Activated naive CD8-positive, alpha-beta T cell treated with anti-CD3 and anti-CD28 coated beads, Interleukin-2, amount 10 ng/mL, durations not matched to agents 7 days and 5 days (primary cell): ENCODE results near the gene HCRTR1. TPM values are rescaled to one million over a fixed set of nuclear protein-coding genes. Genes with fewer than 3 reads are reported as not detected.

Experiments
- ATAC-seq: fragments of 150-1000 bp; cut with Tn5 transposase; one replicate; pipeline ENCODE4 v1.10.0; 2021; ENCODE audit warnings: low read depth, moderate library complexity
- POLR2A ChIA-PET: fragments of 350-600 bp; sonication (Branson Sonifier 250); formaldehyde crosslinking; loops from one replicate; lab custom pipeline; 2021; ENCODE audit warnings: antibody characterized with exemption; lab: Charles Lee
- DNase-seq: peaks from one replicate; pipeline ENCODE4 v3.0.0; 2021
- H3K27ac Mint-ChIP-seq: one replicate; pipeline ENCODE4 v1.8.0; 2022; ENCODE audit warnings: mild to moderate bottlenecking, mixed read lengths
- H3K27me3 Mint-ChIP-seq: one replicate; pipeline ENCODE4 v1.8.0; 2022; ENCODE audit warnings: mild to moderate bottlenecking, moderate library complexity, mixed read lengths
- H3K36me3 Mint-ChIP-seq: one replicate; pipeline ENCODE4 v1.8.0; 2021; ENCODE audit warnings: mild to moderate bottlenecking, mixed read lengths
- H3K4me1 Mint-ChIP-seq: one replicate; pipeline ENCODE4 v1.8.0; 2021; ENCODE audit warnings: mixed read lengths
- H3K4me3 Mint-ChIP-seq: one replicate; pipeline ENCODE4 v1.8.0; 2022; ENCODE audit warnings: mild to moderate bottlenecking, moderate library complexity, mixed read lengths
- H3K9me3 Mint-ChIP-seq: one replicate; pipeline ENCODE4 v1.8.0; 2021; ENCODE audit warnings: mixed read lengths
- total RNA-seq, 2 experiments: library from RNA; stranded (reverse); gene quantifications; one replicate each; pipeline ENCODE4 v1.2.3, GENCODE V29; 2021

The HCRTR1 gene
- total RNA-seq, 2 experiments from 2014 or later, result not detected

DNA sequence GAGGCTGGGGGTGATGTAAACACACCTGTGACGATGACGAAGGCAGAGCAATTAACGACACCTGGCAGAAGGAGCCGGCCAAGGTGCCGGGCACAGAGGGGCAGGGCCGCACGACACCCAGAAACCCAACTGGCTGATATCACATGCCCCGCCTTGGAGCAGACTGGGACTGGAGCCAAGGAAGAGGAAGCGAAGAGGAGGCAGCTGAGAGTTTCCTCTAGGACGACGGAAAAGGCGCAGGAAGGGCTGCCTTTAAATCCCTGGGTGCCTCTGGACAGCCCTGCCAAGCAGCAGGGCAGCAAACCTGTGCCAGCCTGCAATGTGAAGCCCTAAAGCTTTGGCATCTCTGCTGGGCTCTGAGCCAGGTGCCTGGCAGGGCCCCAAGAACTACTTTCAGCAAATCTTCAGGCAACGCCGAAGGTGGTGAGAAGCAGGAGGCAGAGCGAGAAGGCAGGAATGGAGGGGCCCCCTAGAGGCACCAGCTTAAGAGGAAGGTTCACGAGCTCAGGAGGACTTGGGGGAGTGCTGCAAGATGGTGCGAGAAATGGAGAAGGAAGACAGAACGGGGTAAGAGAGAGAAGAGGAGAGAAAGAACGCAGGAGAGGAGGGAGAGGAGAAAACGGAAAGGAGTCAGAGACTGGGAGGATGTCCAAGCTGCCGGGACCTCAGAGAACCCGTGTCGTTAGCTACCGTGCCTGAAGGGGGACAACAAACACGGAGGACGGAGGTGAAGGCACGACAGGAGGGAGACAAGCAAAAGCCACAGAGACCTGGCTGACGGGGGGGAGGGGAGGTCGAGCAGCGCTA, 52.5 kb downstream of the HCRTR1 start:
- Mint-ChIP-seq H3K36me3 (no peaks in the 10 kb centered on the region), H3K4me1 (peaks cover 9% of the 10 kb centered on the region), H3K9me3 (no peaks in the 10 kb centered on the region), H3K27ac (peak overlapping the region; percentile 1), H3K27me3 (peaks cover 26% of the 10 kb centered on the region), H3K4me3 (peak overlapping the region; percentile 63)
- DNase-seq (no peak), ATAC-seq (peak; percentile 57)
- POLR2A ChIA-PET, result interaction anchor here (0.6 kb wide), 1 partner anchor 296 kb away, joined by 3 read pairs; no protein-coding TSS in a partner anchor

DNA sequence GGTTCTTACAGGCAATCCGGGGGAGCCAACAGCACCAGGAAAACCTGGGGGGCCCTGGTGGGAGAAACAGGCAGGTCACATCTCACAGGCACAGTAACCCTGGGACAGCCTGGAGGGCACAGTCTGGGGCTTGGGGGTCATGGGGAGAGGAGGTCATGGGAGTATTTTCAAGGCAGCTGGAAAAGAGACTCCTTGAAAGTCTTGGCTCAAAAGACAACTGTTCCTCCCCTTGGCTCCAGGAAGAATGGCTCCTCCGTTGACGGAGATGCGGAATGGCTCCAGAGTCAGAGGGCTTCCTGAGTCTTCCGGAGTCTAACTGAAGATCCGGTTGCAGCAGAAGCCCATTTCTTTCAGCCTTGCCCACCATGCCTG, 53.1 kb downstream of the HCRTR1 start:
- peak overlapping the region; percentile 63 for H3K4me3 Mint-ChIP-seq
- DNase-seq (no peak), ATAC-seq (no peak)
- H3K27me3 Mint-ChIP-seq, result peaks cover 26% of the 10 kb centered on the region
- POLR2A ChIA-PET, result interaction anchor here (0.6 kb wide), 1 partner anchor 295 kb away, joined by 3 read pairs; no protein-coding TSS in a partner anchor
- H3K4me1 Mint-ChIP-seq, result peaks cover 9% of the 10 kb centered on the region
- no peaks in the 10 kb centered on the region for H3K9me3 Mint-ChIP-seq
- no peak overlapping the region for H3K27ac Mint-ChIP-seq
- no peaks in the 10 kb centered on the region for H3K36me3 Mint-ChIP-seq

DNA sequence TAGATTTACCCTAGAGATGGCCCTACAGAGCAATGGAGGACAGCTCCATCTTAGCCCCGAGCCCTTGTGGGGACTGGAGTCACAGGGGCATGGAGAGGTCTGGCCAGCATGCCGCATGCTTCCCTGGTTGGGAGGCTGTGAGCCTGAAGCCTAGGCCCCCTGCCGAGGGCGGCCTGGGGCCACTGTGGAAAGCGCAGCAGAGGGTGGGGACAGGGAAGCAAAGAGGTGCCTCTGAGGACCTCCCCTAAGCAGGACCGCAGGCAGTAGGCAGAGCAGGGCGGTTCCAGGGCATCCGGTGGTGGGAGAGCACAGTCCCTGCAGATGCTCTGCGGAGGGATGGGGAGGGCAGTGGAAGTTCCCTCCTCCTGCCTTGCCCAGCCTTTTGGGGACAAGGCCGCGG, 53.7 kb downstream of the HCRTR1 start:
- POLR2A ChIA-PET, result no interaction called here
- H3K27me3 Mint-ChIP-seq, result peaks cover 26% of the 10 kb centered on the region
- no peak overlapping the region for H3K27ac Mint-ChIP-seq
- H3K4me1 Mint-ChIP-seq, result peaks cover 9% of the 10 kb centered on the region
- H3K9me3 Mint-ChIP-seq, result no peaks in the 10 kb centered on the region
- H3K4me3 Mint-ChIP-seq, result no peak overlapping the region
- DNase-seq, result no peak
- no peak for ATAC-seq
- no peaks in the 10 kb centered on the region for H3K36me3 Mint-ChIP-seq

DNA sequence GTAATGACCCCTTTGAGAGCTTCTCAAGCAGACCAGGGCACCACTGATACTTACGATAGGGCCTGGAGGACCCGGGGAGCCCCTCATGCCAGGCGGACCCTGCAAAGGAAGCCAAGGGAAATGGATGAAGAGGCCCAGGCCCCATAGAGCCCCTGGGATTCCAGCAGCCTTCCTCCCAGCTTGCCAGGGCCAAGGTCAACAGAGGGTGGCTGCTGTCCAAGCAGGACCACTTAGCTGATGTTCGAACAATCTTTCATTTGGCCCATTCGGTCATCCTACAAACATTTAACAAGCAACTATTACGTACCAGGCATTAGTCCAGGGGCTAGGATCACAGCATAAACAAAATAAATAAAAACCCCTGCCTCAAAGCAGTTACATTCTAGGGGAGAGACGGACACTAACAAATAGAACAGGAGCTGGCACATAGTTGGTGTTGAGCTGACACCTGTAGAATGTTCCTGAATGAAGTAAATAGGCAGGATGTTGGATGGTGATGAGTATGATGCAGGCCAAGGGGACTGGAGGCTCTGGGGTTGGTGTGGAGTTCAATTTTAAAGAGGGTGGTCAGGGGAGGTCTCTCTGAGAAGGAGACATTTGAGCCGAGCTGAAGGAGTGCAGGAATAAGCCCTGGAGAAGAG, 54.2 kb downstream of the HCRTR1 start:
- Mint-ChIP-seq H3K27me3 (peaks cover 26% of the 10 kb centered on the region), H3K4me1 (peaks cover 9% of the 10 kb centered on the region), H3K9me3 (no peaks in the 10 kb centered on the region), H3K36me3 (no peaks in the 10 kb centered on the region), H3K4me3 (no peak overlapping the region), H3K27ac (no peak overlapping the region)
- no peak for ATAC-seq
- POLR2A ChIA-PET, result no interaction called here
- DNase-seq, result no peak

DNA sequence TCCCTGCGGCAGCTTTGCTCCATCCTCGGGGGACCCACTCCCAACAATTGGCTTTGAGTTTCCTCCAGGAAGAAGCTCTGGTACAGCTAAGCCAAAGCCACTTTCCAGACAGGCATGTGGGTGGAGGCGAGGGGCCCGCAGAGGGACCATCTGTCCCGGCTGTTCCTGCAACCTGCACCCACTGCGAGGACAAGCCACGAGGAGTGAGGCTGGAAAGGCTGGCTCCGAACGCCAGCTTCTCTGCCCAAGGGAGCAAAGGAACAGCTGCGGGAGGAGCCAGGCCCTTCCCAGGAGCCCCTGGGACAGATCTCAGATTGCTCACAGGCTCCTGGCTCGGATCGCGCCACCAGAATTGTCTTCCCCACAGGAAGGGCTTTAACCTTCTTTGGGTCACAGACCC, 55.5 kb downstream of the HCRTR1 start:
- Mint-ChIP-seq H3K4me1 (peaks cover 9% of the 10 kb centered on the region), H3K27me3 (peaks cover 29% of the 10 kb centered on the region), H3K36me3 (no peaks in the 10 kb centered on the region), H3K4me3 (no peak overlapping the region), H3K9me3 (no peaks in the 10 kb centered on the region), H3K27ac (no peak overlapping the region)
- POLR2A ChIA-PET, result no interaction called here
- ATAC-seq (no peak), DNase-seq (no peak)

DNA sequence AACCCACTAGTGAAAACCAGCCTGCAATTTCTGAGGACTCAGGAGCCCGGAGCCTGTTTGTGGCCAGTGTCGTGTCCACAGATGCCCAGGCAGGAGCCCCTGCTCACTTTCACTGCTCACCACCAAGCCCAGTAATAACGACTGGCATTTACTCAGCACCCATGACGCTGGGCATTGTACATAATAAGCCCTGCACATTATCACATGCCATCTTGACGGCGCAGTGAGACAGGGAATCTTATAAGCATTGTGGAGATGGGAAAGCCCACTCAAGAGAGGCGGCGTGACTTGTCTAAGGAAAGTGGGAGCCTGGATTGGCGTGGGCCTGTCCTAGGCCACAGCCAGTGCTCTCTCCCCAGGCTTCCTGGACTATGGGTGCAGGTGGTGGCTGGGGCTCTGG, 55.9 kb downstream of the HCRTR1 start:
- Mint-ChIP-seq H3K9me3 (no peaks in the 10 kb centered on the region), H3K27ac (no peak overlapping the region), H3K36me3 (no peaks in the 10 kb centered on the region), H3K4me1 (peaks cover 9% of the 10 kb centered on the region), H3K27me3 (peaks cover 29% of the 10 kb centered on the region), H3K4me3 (no peak overlapping the region)
- POLR2A ChIA-PET, result no interaction called here
- ATAC-seq (no peak), DNase-seq (no peak)

DNA sequence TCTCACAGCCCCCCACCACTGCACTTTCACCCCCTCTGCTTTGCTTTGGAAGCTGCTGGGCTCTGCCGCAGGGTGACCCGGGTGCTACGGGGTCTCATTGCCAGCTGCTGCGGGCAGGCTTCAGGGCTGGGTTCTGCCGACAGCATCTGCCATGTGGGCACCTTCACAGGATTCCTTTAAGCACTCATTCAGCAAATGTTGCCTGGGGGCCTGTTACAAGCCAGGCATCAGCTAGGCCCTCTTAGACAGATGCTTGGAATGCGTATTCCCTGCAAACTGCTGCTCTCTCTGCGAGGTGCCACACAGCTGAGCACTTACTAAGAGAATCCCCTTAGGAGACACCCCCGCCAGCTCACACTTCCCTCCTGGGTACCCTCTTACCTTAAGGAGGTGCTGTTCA, 57.1 kb downstream of the HCRTR1 start:
- no peak for ATAC-seq
- no peaks in the 10 kb centered on the region for H3K9me3 Mint-ChIP-seq
- H3K27ac Mint-ChIP-seq, result no peak overlapping the region
- peaks cover 5% of the 10 kb centered on the region for H3K4me1 Mint-ChIP-seq
- DNase-seq, result no peak
- peaks cover 21% of the 10 kb centered on the region for H3K27me3 Mint-ChIP-seq
- H3K4me3 Mint-ChIP-seq, result no peak overlapping the region
- POLR2A ChIA-PET, result no interaction called here
- H3K36me3 Mint-ChIP-seq, result no peaks in the 10 kb centered on the region

DNA sequence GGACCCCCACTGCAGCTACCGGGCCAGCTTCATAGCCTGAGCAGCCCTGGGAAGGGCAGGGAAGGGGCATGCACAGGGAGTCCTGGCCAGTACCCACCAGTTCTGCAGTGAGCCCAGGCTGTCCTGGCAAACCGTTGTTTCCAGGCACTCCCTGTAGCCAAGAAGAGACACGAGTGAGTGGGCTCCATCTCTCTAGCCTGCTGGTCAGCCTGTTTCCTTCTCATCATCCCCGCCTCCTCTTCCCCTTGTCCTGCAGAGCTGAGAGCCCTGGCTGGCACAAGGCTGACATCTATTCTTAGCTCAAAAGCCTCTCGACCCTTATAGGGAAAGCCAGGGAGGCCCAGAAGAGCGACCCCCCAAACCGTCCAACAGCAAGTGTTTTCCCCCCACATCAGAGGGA, 57.7 kb downstream of the HCRTR1 start:
- Mint-ChIP-seq H3K36me3 (no peaks in the 10 kb centered on the region), H3K9me3 (no peaks in the 10 kb centered on the region)
- POLR2A ChIA-PET, result no interaction called here

DNA sequence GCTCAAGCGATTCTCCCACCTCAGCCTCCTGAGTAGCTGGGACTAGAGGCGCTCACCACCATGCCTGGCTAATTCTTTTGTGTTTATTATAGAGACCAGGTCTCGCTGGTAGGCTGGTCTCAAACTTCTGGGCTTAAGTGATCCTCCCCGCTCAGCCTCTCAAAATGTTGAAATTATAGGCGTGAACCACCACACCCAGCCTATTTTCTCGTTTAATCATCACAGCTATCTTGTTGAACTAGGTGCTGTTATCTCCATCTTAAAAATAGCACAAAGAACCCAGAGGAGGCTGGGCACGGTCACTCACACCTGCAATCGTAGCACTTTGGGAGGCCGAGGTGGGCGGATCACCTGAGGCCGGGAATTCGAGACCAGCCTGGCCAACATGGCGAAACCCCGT, 58.3 kb downstream of the HCRTR1 start:
- Mint-ChIP-seq H3K27ac (no peak overlapping the region), H3K9me3 (no peaks in the 10 kb centered on the region), H3K36me3 (no peaks in the 10 kb centered on the region), H3K4me3 (no peak overlapping the region), H3K4me1 (no peaks in the 10 kb centered on the region), H3K27me3 (peaks cover 12% of the 10 kb centered on the region)
- ATAC-seq (no peak), DNase-seq (no peak)
- POLR2A ChIA-PET, result no interaction called here

More for the DNA sequence above, 57.7 kb downstream of the HCRTR1 start:
- no peak overlapping the region for H3K4me3 Mint-ChIP-seq
- no peak overlapping the region for H3K27ac Mint-ChIP-seq
- peaks cover 16% of the 10 kb centered on the region for H3K27me3 Mint-ChIP-seq
- ATAC-seq (no peak), DNase-seq (no peak)
- peaks cover 3% of the 10 kb centered on the region for H3K4me1 Mint-ChIP-seq

Other genes starting within 250 kb of the HCRTR1 start
- under 1 TPM in 1 of 2 experiments, not detected in 1; 0.62 TPM for gene FABP3, start 244.6 kb upstream of the HCRTR1 start, total RNA-seq
- under 1 TPM in 1 of 2 experiments, not detected in 1; 0.14 TPM for gene SERINC2, start 204.5 kb upstream of the HCRTR1 start, total RNA-seq
- gene TINAGL1, start 41.2 kb upstream of the HCRTR1 start, total RNA-seq, result not detected
- 10 to 100 TPM; 47.2 TPM for gene PEF1, start 27.2 kb downstream of the HCRTR1 start, total RNA-seq
- under 1 TPM in 1 of 2 experiments, not detected in 1; 0.14 TPM for gene COL16A1, start 86.3 kb downstream of the HCRTR1 start, total RNA-seq
- under 1 TPM; 0.74 to 0.75 TPM for gene ADGRB2, start 146.7 kb downstream of the HCRTR1 start, total RNA-seq
- under 1 TPM; 0.34 to 0.36 TPM for gene SPOCD1, start 198.3 kb downstream of the HCRTR1 start, total RNA-seq